RPMI7951 (cell line): ENCODE data around the gene TSHZ1. TPM values are rescaled to one million over a fixed set of nuclear protein-coding genes. Genes with fewer than 3 reads are reported as not detected.
"Not testable (repeated sequence)": the region's sequence is repeated elsewhere in the genome, so short reads cannot be mapped to it uniquely, and the experiment has no call there.

Source experiments
- DNase-seq: peaks from one replicate; pipeline ENCODE4 v3.0.0-alpha.2; 2012; ENCODE audit warnings: low read depth
- total RNA-seq: library from RNA; depleted of rRNA; stranded (reverse); fragments of >200 nt; shearing (Covaris generic); gene quantifications from 2 replicates; pipeline ENCODE4 v1.2.3, GENCODE V29; 2014

The TSHZ1 gene
- total RNA-seq, 1 experiment from 2014 or later, result 8.4 TPM

DNA sequence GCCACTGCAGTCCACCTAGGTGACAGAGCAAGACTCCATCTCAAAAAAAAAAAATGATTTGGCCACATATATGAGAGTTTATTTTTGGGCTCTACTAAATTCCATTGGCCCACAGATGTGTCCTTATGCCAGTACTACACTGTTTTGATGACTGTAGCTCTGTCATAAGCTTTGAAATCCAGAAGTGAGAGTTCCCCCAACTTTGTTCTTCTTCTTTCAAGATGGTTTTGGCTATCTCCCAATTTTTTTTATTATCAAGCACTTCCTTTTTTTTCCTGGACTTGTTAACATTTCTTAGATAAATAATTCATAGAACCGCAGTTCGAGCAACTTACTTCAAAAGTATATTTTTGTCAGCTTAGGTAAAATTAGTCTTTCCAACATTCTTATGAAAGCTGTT is 96.9 kb downstream of the TSHZ1 start:
- no peak for DNase-seq

DNA sequence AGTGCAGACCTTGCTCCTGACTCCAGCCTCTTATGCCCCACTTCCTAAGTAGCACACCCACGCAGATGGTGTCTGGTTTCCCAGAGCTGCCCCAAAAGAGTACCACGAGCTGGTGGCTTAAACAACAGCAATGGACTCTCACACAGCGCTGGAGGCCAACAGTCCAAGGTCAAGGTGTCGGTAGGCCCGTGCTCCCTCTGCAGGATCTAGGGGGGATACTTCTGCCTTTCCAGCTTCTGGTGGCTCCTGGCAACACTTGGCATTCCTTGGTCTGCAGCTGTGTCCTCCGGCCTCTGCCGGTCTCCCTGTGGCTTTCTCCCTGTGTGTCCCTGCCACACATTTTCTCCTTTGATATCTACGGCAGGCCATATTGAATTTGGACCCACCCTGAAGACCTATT is 99.0 kb downstream of the TSHZ1 start:
- DNase-seq, result peak; percentile 22

DNA sequence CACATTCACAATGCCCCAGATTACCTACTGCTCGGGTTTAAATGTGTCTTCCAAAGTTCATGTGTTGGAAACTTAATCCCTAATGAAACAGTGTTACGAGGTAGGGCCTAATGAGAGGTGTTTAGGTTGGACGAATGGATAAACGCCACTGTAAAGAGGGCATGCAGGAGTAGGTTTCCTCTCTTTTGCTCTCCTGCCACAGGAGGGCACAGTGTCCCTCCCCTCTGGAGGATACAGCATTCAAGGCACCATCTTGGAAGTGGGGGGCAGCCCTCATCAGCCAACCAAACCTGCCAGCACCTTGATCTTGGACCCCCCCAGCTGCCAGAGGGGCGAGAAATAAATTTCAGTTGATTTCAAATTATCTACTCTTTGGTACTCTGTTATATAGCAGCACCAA is 103.5 kb downstream of the TSHZ1 start:
- peak; percentile 38 for DNase-seq

DNA sequence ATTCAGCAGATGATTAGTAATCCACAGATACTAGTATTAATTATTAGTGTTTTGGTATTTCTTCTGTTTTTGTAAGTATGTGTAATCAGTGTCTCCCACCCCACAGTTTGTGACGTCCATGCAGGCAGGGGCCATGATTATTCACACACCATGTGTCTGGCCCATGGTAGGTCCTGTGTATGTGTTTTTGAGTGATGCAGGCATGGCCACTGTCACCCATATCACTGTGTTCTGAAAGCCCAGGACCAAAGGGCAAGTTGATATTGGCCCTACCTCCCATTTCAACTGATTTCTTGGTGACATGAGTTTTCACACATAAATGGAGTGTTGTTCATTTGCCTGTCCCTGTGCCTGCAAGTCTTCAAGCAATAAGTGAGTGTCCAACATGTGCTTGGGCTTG is 104.0 kb downstream of the TSHZ1 start:
- DNase-seq, result no peak

DNA sequence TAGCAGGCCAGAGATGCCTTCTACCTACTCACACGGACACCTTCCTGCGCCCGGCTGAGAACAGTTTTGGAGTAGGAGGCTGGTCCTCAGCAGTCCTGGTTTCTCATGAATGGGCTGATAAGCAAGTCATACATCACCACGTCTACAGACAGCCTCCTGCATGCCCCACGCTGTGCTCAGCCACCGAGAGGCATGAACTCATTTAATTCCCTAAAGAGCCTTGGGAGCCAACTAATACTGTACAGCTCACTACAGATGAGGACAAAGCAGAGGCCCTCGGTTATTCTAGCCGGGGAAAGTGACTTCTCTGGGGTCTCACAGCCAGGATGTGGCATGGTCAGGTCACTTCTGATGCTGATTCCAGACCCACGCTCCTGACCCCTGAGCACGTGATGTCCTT is 105.6 kb downstream of the TSHZ1 start:
- DNase-seq, result no peak

DNA sequence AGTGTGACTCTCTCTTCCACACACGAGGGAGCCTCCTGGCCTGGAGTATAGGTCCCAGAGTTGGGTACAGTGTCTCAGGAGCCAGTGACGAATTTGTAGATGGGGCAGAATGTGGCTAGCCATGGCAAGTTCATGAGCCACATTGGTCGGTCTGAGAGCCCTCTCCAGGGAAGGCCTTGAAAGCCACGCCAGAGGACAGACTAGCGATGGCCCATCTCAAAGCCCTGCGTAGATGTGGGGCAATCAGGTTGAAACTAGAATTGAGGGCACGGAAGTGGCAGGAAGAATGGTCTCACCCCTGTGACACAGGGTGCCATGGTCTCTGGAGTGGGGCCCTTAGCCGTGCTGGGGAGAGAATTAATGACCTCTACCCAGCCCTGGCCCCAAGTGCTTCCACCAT is 106.2 kb downstream of the TSHZ1 start:
- no peak for DNase-seq

DNA sequence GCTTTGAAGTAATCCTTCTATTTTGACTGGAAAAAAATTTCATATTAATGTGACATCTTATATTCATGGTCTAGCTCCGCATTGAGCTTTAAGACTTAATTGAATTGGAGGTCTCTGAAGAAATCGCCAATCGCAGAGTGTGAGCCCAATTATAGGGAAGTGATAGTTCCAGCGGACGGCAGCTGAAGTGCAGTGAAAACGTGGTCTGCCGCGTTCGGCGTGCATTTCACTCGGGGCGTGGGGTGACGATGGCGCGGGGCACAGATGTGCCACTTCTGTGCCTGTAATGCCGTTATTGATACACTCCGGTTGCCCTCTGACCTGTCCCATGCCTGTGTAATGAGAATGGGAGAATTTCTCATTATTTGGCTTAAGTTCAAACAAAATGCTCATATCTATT is 106.7 kb downstream of the TSHZ1 start:
- DNase-seq, result no peak

DNA sequence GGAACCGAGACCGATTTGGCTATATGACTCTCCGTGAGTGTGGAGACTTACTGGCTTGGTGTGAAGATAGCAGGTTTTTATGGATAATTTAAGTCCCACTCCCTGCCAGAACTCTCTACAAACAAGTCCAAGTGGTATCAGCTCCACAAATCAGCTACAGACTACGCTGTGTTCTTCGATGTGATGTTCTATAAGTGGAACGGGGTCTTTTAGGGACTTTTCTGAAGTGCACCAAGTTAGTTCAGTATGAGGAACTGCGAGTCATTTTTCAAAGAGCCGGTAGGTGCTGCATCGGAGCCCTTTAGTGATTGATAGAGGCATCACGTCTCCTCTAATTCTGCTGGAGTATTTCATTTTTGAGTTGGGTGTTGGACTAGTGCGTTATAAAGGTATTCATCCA is 107.1 kb downstream of the TSHZ1 start:
- no peak for DNase-seq

DNA sequence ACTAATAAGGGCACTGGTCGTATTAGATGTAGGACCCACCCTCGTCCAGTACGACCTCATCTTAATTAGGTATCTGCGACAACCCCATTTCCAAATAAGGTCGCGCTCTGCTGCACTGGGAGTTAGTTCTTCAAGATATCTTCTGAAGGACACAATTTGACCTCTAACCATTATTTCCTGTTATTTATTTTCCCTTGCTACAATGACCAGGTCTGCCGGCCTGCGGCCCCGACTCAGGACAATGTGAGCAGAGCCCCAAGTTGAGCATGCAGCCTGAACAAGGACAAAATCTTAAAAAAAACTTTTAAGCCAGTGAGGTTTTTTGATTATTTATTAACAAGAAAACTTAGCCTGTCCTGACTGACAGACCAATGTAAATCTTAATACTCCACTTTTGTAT is 109.3 kb downstream of the TSHZ1 start:
- no peak for DNase-seq

DNA sequence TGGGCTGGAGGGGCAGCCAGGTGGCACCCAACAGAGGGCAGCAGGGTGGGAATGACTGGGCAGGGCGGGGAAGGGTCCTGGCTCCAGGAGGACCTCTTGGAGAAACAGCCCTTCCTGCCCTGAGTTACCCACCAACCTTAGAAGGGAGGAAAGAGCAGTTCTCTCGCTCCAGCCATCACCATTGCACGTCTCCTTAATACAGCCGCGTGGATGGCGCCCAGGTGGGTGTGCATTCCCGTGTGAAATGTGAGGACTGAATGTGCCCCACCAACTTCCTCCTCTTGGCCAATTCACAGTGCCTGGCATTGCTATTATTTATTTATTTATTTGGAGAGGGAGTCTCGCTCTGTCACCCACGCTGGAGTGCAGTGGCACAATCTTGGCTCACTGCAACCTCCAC is 109.9 kb downstream of the TSHZ1 start:
- DNase-seq, result no peak

DNA sequence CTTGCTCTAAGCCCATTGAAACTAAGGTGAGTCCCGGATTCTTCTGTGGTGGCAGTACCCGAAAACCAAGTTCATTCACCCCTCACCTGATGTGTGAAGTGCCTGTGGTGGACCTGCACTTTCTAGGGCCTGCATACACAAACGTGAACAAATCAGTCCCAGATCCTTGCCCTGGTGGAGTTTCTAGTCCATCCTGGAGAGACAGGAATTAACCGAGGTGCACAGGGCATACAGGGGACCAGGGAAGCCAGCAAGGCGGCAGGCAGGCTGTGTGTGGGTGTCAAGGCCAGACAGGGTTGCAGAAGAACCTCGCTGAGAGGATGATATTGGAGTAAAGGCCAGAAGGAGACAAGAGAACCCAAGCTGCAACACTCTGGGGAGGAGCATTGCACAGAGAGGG is 110.8 kb downstream of the TSHZ1 start:
- DNase-seq, result no peak

DNA sequence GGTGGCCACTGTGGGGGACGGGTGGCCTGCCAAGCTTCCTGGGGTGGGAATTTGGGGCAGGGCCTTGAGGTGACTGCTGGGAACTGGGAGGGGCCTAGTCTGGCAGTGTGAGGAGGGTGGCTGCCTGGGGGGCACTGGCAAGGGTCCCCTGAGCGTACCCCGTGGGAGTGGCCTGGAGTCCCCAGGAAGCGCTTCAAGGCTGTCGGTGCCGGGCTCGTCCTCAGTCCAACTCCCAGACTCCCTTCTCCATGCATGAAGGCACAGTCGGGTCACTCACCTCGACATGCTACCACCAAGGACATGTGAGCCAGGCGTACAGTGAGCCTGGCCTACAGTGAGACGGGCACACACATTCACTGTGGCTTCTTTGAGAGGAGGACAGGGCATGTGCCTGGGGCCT is 111.6 kb downstream of the TSHZ1 start:
- no peak for DNase-seq

DNA sequence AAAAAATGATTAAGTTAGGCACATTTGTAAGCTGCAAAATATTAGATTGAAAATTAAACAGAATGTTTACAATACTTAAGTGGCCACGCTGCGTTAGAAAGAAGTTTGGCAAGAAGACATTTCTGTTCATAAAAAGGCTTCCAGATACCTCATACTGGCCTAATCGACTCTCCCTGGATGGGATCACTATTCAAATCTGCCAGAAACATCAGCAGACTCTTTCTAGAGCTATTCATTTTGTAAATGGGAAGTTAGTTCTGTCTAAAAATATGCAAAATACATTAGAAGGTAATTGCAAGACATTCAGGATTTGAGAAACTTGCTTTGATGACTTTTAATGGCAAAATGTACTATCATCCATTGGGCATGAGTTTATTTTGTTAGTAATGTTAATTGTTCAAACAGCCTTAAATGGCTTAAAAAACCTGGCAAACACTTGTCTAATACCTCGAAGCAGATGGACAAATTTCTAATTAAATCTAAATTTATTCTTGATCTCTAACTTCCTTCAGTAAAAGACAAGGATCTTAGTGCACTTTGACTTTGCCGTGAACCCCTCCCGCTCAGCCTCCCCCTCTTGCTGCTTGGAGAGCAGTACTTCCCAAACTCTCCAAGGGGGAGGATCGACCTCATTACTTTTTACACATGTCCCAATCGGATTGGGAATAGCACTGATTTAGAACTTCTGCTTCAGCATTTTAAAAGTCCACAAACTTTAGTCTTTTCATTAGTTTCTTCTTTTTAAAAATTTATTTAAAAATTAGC is 113.4 kb downstream of the TSHZ1 start:
- no peak for DNase-seq

DNA sequence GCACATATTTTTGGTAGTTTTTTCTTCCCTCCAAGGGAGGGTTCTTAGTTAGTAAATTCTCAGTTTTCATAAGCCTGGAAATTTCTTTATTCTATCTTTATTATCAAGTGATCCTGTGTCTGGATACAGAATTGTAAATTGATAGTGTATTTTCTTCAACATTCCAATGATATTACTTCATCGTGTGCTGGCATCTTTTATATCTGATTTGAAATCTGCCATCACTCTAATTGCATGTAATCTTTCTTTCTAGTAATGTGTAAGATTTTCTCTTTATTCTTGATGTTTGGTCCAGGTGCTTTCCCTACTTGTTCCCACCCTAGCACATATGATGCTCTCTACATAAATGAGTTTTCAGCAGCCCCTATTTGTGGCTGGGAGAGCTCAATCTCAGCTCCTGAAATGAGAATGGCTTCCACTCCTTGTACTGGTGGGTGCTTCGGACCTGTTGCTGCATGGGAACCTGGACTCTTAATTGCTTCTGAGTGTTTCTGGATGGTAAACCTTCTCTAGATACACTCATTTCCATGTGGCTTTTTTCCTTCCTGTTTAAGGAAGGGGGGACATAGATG is 114.2 kb downstream of the TSHZ1 start:
- no peak for DNase-seq

DNA sequence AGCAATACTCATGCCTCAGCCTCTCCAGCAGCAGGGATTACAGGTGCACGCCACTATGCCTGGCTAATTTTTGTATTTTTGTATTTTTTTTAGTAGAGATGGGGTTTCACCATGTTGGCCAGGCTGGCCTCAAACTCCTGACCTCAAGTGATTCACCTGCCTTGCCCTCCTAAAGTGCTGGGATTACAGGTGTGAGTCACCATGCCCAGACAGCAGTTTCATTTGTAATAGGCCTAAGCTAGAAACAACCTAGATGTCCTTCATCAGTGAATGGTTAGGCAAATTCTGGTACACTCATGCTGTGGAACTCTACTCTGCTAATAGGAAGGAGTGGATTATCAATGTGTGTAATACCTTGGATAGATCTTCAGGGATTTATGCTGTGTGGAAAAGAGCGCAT is 119.2 kb downstream of the TSHZ1 start:
- not testable (repeated sequence) for DNase-seq

DNA sequence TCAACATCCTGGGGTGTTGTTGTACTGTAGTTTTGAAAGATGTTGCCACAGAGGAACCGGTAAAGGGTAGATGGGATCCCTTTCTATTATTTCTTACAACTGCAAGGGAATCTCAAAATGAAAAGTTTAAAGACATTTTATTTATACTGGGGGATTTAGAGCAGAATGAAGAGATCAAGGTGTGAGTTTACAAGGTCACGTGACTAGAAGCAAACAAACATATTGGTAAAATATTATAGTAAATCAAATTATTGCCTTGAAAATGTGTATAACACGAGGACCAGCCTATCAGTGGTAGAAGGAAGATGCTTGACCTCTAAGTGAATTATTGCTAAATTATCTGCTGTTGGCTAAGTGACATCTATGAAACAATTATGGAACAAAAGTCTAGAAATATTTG is 119.7 kb downstream of the TSHZ1 start:
- no peak for DNase-seq

DNA sequence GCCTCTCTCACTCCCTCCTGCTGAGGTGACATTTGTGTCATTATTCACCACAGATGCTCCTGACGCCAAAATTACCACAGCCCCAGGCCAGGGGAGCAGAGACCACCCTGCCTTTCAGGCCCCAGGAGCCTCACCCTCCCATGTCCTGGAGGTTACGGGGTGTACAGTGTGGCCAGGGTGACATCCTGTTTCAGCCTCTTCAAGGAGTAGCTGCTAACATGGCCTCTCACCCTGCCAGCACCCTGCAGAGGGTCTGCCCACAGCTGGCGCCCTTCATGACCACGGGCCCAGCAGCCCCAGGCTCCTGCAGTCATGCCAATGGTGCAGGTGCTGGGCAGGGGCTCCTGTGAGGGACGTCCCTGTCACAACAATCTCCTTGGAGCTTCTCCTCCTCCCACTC is 124.3 kb downstream of the TSHZ1 start:
- no peak for DNase-seq

DNA sequence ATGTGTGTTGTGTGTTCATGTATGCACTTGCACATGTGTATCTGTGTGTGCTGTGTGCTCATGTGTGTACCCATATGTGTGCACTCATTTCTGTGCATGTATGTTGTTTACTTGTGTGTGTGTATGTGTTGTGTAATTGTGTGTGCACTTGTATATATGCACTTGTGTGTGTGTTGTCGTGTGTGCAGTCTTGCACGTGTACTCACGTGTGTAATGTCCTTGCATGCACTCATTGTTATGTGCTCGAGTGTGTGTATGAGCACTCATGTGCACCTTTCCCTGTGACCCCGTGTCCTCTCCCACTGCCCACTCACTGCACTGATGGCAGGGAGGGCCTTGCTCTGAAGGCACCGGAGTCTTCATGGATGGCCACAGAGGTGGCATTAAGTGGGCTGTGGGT is 124.9 kb downstream of the TSHZ1 start:
- no peak for DNase-seq

DNA sequence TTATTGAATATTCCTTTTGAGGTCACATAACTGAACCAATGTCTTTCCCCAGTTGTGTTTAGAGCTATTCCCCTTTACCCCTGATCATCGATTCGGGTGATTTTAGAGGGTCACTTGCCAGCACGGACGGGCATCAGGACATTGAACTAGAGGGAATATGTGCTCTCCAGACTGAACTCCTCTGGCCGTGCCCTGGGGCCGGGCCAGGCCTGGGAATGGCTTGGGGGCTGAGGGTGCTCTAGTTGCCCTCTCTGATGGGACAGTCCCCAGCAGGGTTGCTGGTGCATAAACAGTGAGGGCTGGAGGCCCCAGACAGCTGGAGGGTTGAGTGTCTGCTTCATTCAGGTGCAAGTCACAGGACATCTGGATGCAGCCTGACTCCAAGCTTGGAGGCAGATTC is 126.2 kb downstream of the TSHZ1 start:
- no peak for DNase-seq

DNA sequence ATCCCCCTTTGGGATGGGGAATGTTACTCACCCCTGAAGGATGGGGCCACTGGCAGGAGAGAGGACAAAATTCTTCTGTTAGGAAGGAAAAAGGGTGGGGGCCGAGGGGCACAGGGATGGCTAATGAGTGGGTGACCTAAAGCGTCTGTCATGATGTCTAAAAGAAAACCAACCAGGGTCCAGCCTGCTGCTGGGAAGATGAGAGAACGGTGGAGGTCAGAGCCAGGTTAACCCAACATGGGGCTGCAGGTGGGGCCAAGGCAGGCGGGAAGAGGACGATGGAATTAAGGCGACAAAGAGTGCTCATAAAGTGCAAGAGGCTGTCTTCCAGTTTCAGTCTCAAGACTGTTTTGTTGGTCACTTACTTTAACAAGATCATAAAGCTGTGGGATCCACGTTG is 126.8 kb downstream of the TSHZ1 start:
- DNase-seq, result no peak

DNA sequence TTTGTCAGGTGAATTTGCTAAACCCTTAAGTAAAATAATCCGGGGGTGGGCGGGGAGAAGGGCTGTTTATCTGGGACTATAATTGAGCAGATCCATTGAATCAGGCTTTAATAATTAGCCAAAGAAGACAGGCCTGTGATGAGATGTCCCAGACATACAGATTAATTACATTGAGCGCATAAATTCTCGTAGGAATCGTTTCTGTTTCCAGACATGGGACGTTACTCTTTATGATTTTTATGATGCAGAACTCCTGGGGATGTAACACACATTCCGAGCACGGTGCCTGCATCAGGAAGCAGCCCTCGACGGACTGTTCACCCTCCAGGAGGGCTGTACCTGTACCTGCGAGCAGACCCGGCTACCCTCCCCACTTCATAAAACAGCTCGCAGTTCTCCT is 128.0 kb downstream of the TSHZ1 start:
- DNase-seq, result no peak
